Trophoblast cell (in vitro differentiated cells and primary cell): ENCODE measurements around the gene MBNL3.

ENCODE experiments used
- DNase-seq, 2 donors: peaks; one replicate each; pipeline ENCODE4 v3.0.0-alpha.2; 2016
- H2AFZ ChIP-seq: 2 replicates; pipeline ENCODE4 v1.6.1; 2013; ENCODE audit warnings: low read length, moderate library complexity, mild to moderate bottlenecking; ENCODE audit not compliant: insufficient read depth, poor library complexity
- H2AK5ac ChIP-seq: 2 replicates; pipeline ENCODE4 v1.6.1; 2013; ENCODE audit warnings: mild to moderate bottlenecking, low read length
- H2BK120ac ChIP-seq: 2 replicates; pipeline ENCODE4 v1.6.1; 2013; ENCODE audit warnings: low read length, mild to moderate bottlenecking, moderate library complexity; ENCODE audit not compliant: insufficient read depth, poor library complexity
- H2BK12ac ChIP-seq: 2 replicates; pipeline ENCODE4 v1.6.1; 2013; ENCODE audit warnings: mild to moderate bottlenecking, low read length, moderate library complexity
- H2BK5ac ChIP-seq: 2 replicates; pipeline ENCODE4 v1.6.1; 2013; ENCODE audit warnings: low read length, low read depth, moderate library complexity, mild to moderate bottlenecking; ENCODE audit not compliant: poor library complexity
- H3K14ac ChIP-seq: 2 replicates; pipeline ENCODE4 v1.6.1; 2013; ENCODE audit warnings: mild to moderate bottlenecking, low read length
- H3K18ac ChIP-seq: 2 replicates; pipeline ENCODE4 v1.6.1; 2013; ENCODE audit warnings: mild to moderate bottlenecking, low read length
- H3K23ac ChIP-seq: 2 replicates; pipeline ENCODE4 v1.6.1; 2013; ENCODE audit warnings: low read length
- H3K27ac ChIP-seq: 2 replicates; pipeline ENCODE4 v1.5.1; 2013; ENCODE audit warnings: low read depth, mild to moderate bottlenecking, inconsistent platforms, low read length, moderate library complexity
- H3K27me3 ChIP-seq: 2 replicates; pipeline ENCODE4 v1.6.1; 2013; ENCODE audit warnings: inconsistent platforms, mild to moderate bottlenecking, low read length, moderate library complexity; ENCODE audit not compliant: insufficient read depth
- H3K36me3 ChIP-seq, 2 experiments: 1 replicate in 1 of 2; 2 replicates in 1 of 2; pipeline ENCODE4 v1.6.1; 2013; ENCODE audit warnings: low read length in 2 of 2, mild to moderate bottlenecking in 2 of 2, moderate library complexity in 1 of 2; ENCODE audit not compliant: insufficient read depth in 2 of 2, control insufficient read depth in 1 of 2
- H3K4ac ChIP-seq: 2 replicates; pipeline ENCODE4 v1.6.1; 2013; ENCODE audit warnings: low read depth, mild to moderate bottlenecking, low read length, moderate library complexity
- H3K4me1 ChIP-seq, 2 experiments: 1 replicate in 1 of 2; 2 replicates in 1 of 2; pipeline ENCODE4 v1.6.1; 2013; ENCODE audit warnings: low read length in 2 of 2, mild to moderate bottlenecking in 2 of 2, moderate library complexity in 1 of 2; ENCODE audit not compliant: insufficient read depth in 2 of 2, control insufficient read depth in 1 of 2
- H3K4me2 ChIP-seq: 2 replicates; pipeline ENCODE4 v1.6.1; 2013; ENCODE audit warnings: inconsistent platforms, mild to moderate bottlenecking, low read length, moderate library complexity
- H3K4me3 ChIP-seq: 2 replicates; pipeline ENCODE4 v1.5.1; 2013; ENCODE audit warnings: mild to moderate bottlenecking, low read depth, low read length, inconsistent platforms
- H3K79me1 ChIP-seq: one replicate; pipeline ENCODE4 v1.6.1; 2013; ENCODE audit warnings: low read length
- H3K79me2 ChIP-seq: 2 replicates; pipeline ENCODE4 v1.6.1; 2013; ENCODE audit warnings: low read length, mild to moderate bottlenecking; ENCODE audit not compliant: control insufficient read depth, insufficient read depth, poor library complexity
- H3K9ac ChIP-seq: 2 replicates; pipeline ENCODE4 v1.6.1; 2013; ENCODE audit warnings: mild to moderate bottlenecking, low read length
- H3K9me3 ChIP-seq: 2 replicates; pipeline ENCODE4 v1.6.1; 2013; ENCODE audit warnings: low read depth, mild to moderate bottlenecking, control low read depth, inconsistent platforms, low read length; ENCODE audit not compliant: insufficient read depth
- H4K12ac ChIP-seq: 2 replicates; pipeline ENCODE4 v1.6.1; 2013; ENCODE audit warnings: low read depth, mild to moderate bottlenecking, low read length, moderate library complexity
- H4K8ac ChIP-seq: 2 replicates; pipeline ENCODE4 v1.6.1; 2013; ENCODE audit warnings: low read depth, mild to moderate bottlenecking, low read length, moderate library complexity
- H4K91ac ChIP-seq: one replicate; pipeline ENCODE4 v1.6.1; 2013; ENCODE audit warnings: low read depth, mild to moderate bottlenecking, low read length, moderate library complexity
- WGBS: extraction: QIAGEN DNeasy Blood & Tissue Kit; methylation state at CpG from one replicate; pipeline ENCODE4 v1.1.7; 2013; ENCODE audit warnings: missing lambda C conversion rate; ENCODE audit not compliant: insufficient read length, insufficient coverage; ENCODE audit errors: extremely low coverage; 5-methylcytosine and 5-hydroxymethylcytosine counted together

MBNL3 gene

DNA sequence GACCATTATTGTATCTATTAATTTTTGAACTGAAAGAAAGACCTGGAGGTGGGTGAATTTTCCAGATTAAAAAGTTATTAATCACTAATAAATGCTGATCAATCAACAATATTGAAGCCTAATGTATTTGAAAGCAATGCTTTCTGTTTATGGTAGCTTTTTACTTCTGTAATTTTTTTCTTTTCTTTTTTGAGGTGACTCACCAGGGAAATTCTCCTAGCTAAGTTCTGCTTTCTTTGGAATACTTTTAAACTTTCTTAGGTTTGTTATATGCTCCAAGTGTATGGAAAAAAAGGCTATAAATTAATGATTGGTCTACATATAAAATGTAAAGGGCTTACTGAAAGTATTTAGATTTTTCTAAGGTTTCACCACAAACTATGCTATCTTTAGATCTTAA, 94.2 kb downstream of the MBNL3 start:
- Histone ChIP-seq H3K23ac (no peak overlapping the region), H3K18ac (no peak overlapping the region), H3K79me2 (no peaks in the 10 kb centered on the region), H3K27ac (no peak overlapping the region), H2BK120ac (no peak overlapping the region), H3K4me2 (no peak overlapping the region), H4K12ac (no peak overlapping the region), H3K36me3 (no peaks in the 10 kb centered on the region), H4K8ac (no peak overlapping the region), H2AFZ (no peak overlapping the region), H3K4ac (no peak overlapping the region), H3K9ac (no peak overlapping the region), H3K79me1 (no peaks in the 10 kb centered on the region), H3K4me3 (no peak overlapping the region), H3K9me3 (no peaks in the 10 kb centered on the region), H3K4me1 (no peaks in the 10 kb centered on the region), H2BK12ac (no peak overlapping the region), H2BK5ac (no peak overlapping the region), H2AK5ac (no peak overlapping the region), H4K91ac (no peak overlapping the region), H3K14ac (no peak overlapping the region), H3K27me3 (no peaks in the 10 kb centered on the region)
- no peak for DNase-seq

DNA sequence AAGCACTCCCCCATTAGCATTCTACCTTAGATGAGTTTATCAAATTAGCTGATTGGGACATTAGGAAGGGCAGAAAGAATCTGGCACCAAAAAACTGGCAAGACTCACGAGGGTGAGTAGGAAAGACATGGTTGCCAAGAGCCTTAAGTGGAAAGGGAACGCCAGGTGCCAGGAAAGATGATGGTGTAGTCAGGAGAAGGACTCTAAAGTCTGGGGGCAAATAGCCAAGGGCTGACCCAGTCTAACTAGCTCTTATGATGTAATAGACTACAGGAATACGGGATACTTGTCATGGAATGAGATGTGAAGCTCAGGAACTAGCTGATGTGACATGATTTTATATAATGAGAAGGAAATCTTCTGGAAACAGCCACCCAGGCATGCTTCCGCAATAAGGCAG, 94.8 kb downstream of the MBNL3 start:
- no peak overlapping the region for H4K91ac ChIP-seq
- no peak overlapping the region for H3K23ac ChIP-seq
- WGBS, result no CpG with 5 or more reads among the region's 4 CpGs
- no peak overlapping the region for H2AK5ac ChIP-seq
- no peak overlapping the region for H4K8ac ChIP-seq
- H3K4ac ChIP-seq, result no peak overlapping the region
- no peak overlapping the region for H2BK120ac ChIP-seq
- no peaks in the 10 kb centered on the region for H3K27me3 ChIP-seq
- no peaks in the 10 kb centered on the region for H3K36me3 ChIP-seq
- DNase-seq, result peak; percentile 35 to 70
- H3K4me3 ChIP-seq, result no peak overlapping the region
- no peak overlapping the region for H4K12ac ChIP-seq
- no peaks in the 10 kb centered on the region for H3K9me3 ChIP-seq
- no peak overlapping the region for H3K14ac ChIP-seq
- H3K79me2 ChIP-seq, result no peaks in the 10 kb centered on the region
- H2BK5ac ChIP-seq, result no peak overlapping the region
- no peak overlapping the region for H2BK12ac ChIP-seq
- H3K27ac ChIP-seq, result no peak overlapping the region
- H3K9ac ChIP-seq, result no peak overlapping the region
- no peak overlapping the region for H2AFZ ChIP-seq
- H3K18ac ChIP-seq, result no peak overlapping the region
- no peaks in the 10 kb centered on the region for H3K79me1 ChIP-seq
- no peak overlapping the region for H3K4me2 ChIP-seq
- H3K4me1 ChIP-seq, result no peaks in the 10 kb centered on the region

DNA sequence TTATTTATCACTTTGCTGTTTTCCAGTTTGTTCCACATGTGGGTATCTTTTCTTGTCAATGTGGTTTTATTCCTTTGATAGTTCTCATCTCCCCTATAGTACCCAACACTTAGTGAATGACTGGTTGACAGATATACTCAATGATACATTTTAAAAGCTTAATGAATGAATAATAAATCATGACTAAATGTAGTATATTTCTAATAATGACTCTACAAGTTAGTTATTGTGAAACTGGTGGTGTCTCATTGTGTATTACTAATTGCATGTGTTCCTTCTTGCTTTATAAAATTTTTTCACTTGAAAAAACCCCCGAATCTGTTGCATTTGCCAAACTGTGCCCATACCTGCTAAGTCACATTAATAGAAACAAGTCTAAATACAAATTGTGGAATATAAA, 95.4 kb downstream of the MBNL3 start:
- no peaks in the 10 kb centered on the region for H3K36me3 ChIP-seq
- H3K27me3 ChIP-seq, result no peaks in the 10 kb centered on the region
- no peak overlapping the region for H2BK120ac ChIP-seq
- H4K12ac ChIP-seq, result no peak overlapping the region
- DNase-seq, result no peak
- H2BK12ac ChIP-seq, result no peak overlapping the region
- no peak overlapping the region for H2AFZ ChIP-seq
- WGBS, result no CpG with 5 or more reads among the region's 1 CpG
- no peaks in the 10 kb centered on the region for H3K9me3 ChIP-seq
- H3K23ac ChIP-seq, result no peak overlapping the region
- no peaks in the 10 kb centered on the region for H3K79me2 ChIP-seq
- no peak overlapping the region for H3K9ac ChIP-seq
- no peak overlapping the region for H3K4me2 ChIP-seq
- H3K27ac ChIP-seq, result no peak overlapping the region
- H2AK5ac ChIP-seq, result no peak overlapping the region
- H3K4ac ChIP-seq, result no peak overlapping the region
- H3K79me1 ChIP-seq, result no peaks in the 10 kb centered on the region
- no peaks in the 10 kb centered on the region for H3K4me1 ChIP-seq
- no peak overlapping the region for H3K18ac ChIP-seq
- no peak overlapping the region for H3K14ac ChIP-seq
- H4K91ac ChIP-seq, result no peak overlapping the region
- no peak overlapping the region for H4K8ac ChIP-seq
- H3K4me3 ChIP-seq, result no peak overlapping the region
- H2BK5ac ChIP-seq, result no peak overlapping the region

DNA sequence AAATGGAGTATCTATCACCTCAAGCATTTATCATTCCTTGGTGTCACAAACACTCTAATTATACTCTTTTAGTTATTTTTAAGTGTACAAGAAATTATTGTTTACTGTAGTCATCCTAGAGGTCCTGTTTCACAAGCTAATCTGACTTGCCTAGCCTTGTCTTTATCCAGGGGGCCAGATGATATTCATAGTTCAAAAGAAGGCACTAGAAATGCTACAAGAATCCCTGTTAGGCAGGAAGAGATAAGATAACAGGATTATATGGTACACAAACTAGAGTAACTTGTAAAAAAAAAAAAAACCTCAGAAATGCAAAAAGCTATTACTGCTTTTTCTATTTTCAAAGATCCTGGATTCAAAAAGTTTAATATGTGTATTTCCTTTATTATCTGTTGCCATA, 95.8 kb downstream of the MBNL3 start:
- H3K4me1 ChIP-seq, result no peaks in the 10 kb centered on the region
- H3K9me3 ChIP-seq, result no peaks in the 10 kb centered on the region
- H3K4me3 ChIP-seq, result no peak overlapping the region
- no peak overlapping the region for H2BK12ac ChIP-seq
- H2BK5ac ChIP-seq, result no peak overlapping the region
- DNase-seq, result peak in 1 of 2 donors; percentile 65
- H3K27me3 ChIP-seq, result no peaks in the 10 kb centered on the region
- H2AFZ ChIP-seq, result no peak overlapping the region
- H4K91ac ChIP-seq, result no peak overlapping the region
- H4K12ac ChIP-seq, result no peak overlapping the region
- H2AK5ac ChIP-seq, result no peak overlapping the region
- H3K9ac ChIP-seq, result no peak overlapping the region
- no peaks in the 10 kb centered on the region for H3K79me2 ChIP-seq
- H3K23ac ChIP-seq, result no peak overlapping the region
- H4K8ac ChIP-seq, result no peak overlapping the region
- no peak overlapping the region for H3K14ac ChIP-seq
- H3K36me3 ChIP-seq, result no peaks in the 10 kb centered on the region
- H3K79me1 ChIP-seq, result no peaks in the 10 kb centered on the region
- H3K4ac ChIP-seq, result no peak overlapping the region
- H2BK120ac ChIP-seq, result no peak overlapping the region
- no peak overlapping the region for H3K18ac ChIP-seq
- no peak overlapping the region for H3K4me2 ChIP-seq
- no peak overlapping the region for H3K27ac ChIP-seq

DNA sequence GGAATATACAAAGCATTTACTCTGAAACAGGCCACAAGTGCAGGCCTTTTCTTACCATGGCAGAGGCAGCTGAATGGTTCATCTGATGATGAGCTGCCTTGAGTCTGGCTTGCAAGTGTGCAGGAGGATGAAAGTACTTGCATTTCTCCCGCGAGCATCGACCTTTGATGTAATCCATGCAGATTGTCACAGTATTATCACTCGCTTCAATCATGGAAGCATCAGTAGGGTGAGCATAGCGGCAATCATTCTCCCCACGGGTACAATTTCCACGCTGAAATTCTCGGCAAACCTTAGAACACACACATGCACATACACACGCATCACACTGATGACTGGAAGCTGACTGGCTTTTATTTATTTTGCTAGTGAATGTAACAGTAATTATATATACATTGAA, 98.0 kb downstream of the MBNL3 start:
- H3K9ac ChIP-seq, result no peak overlapping the region
- no peak overlapping the region for H4K12ac ChIP-seq
- H2BK5ac ChIP-seq, result no peak overlapping the region
- no peak overlapping the region for H3K4ac ChIP-seq
- H3K4me1 ChIP-seq, result no peaks in the 10 kb centered on the region
- H3K18ac ChIP-seq, result no peak overlapping the region
- no peak overlapping the region for H2AK5ac ChIP-seq
- no peaks in the 10 kb centered on the region for H3K27me3 ChIP-seq
- H2BK12ac ChIP-seq, result no peak overlapping the region
- H3K79me2 ChIP-seq, result no peaks in the 10 kb centered on the region
- H3K27ac ChIP-seq, result no peak overlapping the region
- peaks cover 0 to 4% of the 10 kb centered on the region in 2 experiments for H3K36me3 ChIP-seq
- H3K4me3 ChIP-seq, result no peak overlapping the region
- no peaks in the 10 kb centered on the region for H3K79me1 ChIP-seq
- no peak overlapping the region for H3K23ac ChIP-seq
- H4K91ac ChIP-seq, result no peak overlapping the region
- no peak overlapping the region for H4K8ac ChIP-seq
- H3K4me2 ChIP-seq, result no peak overlapping the region
- no peak overlapping the region for H2BK120ac ChIP-seq
- no peaks in the 10 kb centered on the region for H3K9me3 ChIP-seq
- no peak for DNase-seq
- H2AFZ ChIP-seq, result no peak overlapping the region
- WGBS, result no CpG with 5 or more reads among the region's 9 CpGs
- no peak overlapping the region for H3K14ac ChIP-seq
